Endodermal cell (in vitro differentiated cells): Measurements from ENCODE around the gene BHLHE23. TPM values are rescaled to one million over a fixed set of nuclear protein-coding genes. Genes with fewer than 3 reads are reported as not detected.

Experiments
- DNase-seq: peaks from one replicate; pipeline ENCODE4 v3.0.0-alpha.2; 2017
- H3K27ac ChIP-seq: 2 replicates; pipeline ENCODE4 v1.5.1; 2013; ENCODE audit warnings: mild to moderate bottlenecking, low read depth, low read length, moderate library complexity
- H3K27me3 ChIP-seq: 2 replicates; pipeline ENCODE4 v1.6.1; 2013; ENCODE audit warnings: mild to moderate bottlenecking, low read length, moderate library complexity; ENCODE audit not compliant: insufficient read depth, control insufficient read depth, poor library complexity, severe bottlenecking
- H3K36me3 ChIP-seq: 2 replicates; pipeline ENCODE4 v1.7.0; 2013; ENCODE audit warnings: mild to moderate bottlenecking, low read length, moderate library complexity; ENCODE audit not compliant: control insufficient read depth, insufficient read depth
- H3K4me1 ChIP-seq: one replicate; pipeline ENCODE4 v1.7.0; 2013; ENCODE audit warnings: low read length; ENCODE audit not compliant: control insufficient read depth, insufficient read depth
- H3K4me3 ChIP-seq: 2 replicates; pipeline ENCODE4 v1.5.1; 2013; ENCODE audit warnings: mild to moderate bottlenecking, low read length, moderate library complexity
- H3K9ac ChIP-seq: 2 replicates; pipeline ENCODE4 v1.6.1; 2013; ENCODE audit warnings: mild to moderate bottlenecking, low read length, moderate library complexity; ENCODE audit not compliant: poor library complexity, severe bottlenecking; ENCODE audit errors: extremely low read depth
- H3K9me3 ChIP-seq: 2 replicates; pipeline ENCODE4 v1.6.1; 2013; ENCODE audit warnings: mild to moderate bottlenecking, low read length, moderate library complexity; ENCODE audit not compliant: control insufficient read depth
- H3K27ac Mint-ChIP-seq: 2 replicates; pipeline ENCODE4 v1.8.0; 2020; ENCODE audit warnings: mixed read lengths
- H3K27me3 Mint-ChIP-seq: 2 replicates; pipeline ENCODE4 v1.8.0; 2021; ENCODE audit warnings: mild to moderate bottlenecking, mixed read lengths; ENCODE audit not compliant: insufficient read depth
- H3K36me3 Mint-ChIP-seq: 2 replicates; pipeline ENCODE4 v1.8.0; 2020; ENCODE audit warnings: low read depth, mixed read lengths
- H3K4me1 Mint-ChIP-seq: 2 replicates; pipeline ENCODE4 v1.8.0; 2020; ENCODE audit warnings: mixed read lengths
- H3K4me3 Mint-ChIP-seq: 2 replicates; pipeline ENCODE4 v1.8.0; 2020; ENCODE audit warnings: mild to moderate bottlenecking, moderate library complexity, mixed read lengths
- H3K9me3 Mint-ChIP-seq: 2 replicates; pipeline ENCODE4 v1.8.0; 2020; ENCODE audit warnings: mild to moderate bottlenecking, mixed read lengths
- CTCF ChIP-seq: fragments of 200-600 bp; sonication (generic); conservative IDR thresholded peaks from 2 replicates; pipeline ENCODE4 v1.5.0; 2021; ENCODE audit warnings: antibody characterized with exemption, mild to moderate bottlenecking
- WGBS, 2 experiments: methylation state at CpG; one replicate each; pipeline versions ENCODE4 v1.1.5 to v1.1.7; 2013; ENCODE audit warnings: missing lambda C conversion rate in 2 of 2, mixed read lengths in 1 of 2; ENCODE audit not compliant: insufficient coverage in 1 of 2, insufficient read length in 1 of 2; 5-methylcytosine and 5-hydroxymethylcytosine counted together
- total RNA-seq, 2 donors: library from RNA; stranded (reverse); fragmentation: NEBNext Ultra II Directional in 1 of 2; extraction: Animal tissue kit (Norgen Biotek cat#: 25700) in 1 of 2; gene quantifications; 2 replicates in 1 of 2; 3 replicates in 1 of 2; pipeline ENCODE4 v1.2.1, GENCODE V29; 2021

The BHLHE23 gene
- total RNA-seq, 2 donors from 2014 or later: not detected

GRCh38 chr20:63054103-63054474 is 47.3 kb upstream of the BHLHE23 start:
- DNase-seq: peak; percentile 30
- Histone ChIP-seq H3K27ac (no peak overlapping the region), H3K27me3 (peaks cover 10% of the 10 kb centered on the region), H3K4me1 (peaks cover 7% of the 10 kb centered on the region), H3K36me3 (no peaks in the 10 kb centered on the region), H3K4me3 (no peak overlapping the region), H3K9me3 (peaks cover 11% of the 10 kb centered on the region), H3K9ac (no peak overlapping the region)
- Mint-ChIP-seq H3K27me3 (peaks cover 10% of the 10 kb centered on the region), H3K4me1 (peaks cover 3% of the 10 kb centered on the region), H3K9me3 (peaks cover 4% of the 10 kb centered on the region), H3K4me3 (no peak overlapping the region), H3K36me3 (no peaks in the 10 kb centered on the region), H3K27ac (no peak overlapping the region)
- TF ChIP-seq CTCF: no peak
- WGBS, 2 experiments: 92 to 96% methylated on average over 7 to 12 of the region's 12 CpGs

- Mint-ChIP-seq H3K9me3 (peaks cover 6% of the 10 kb centered on the region), H3K36me3 (no peaks in the 10 kb centered on the region), H3K4me3 (no peak overlapping the region), H3K4me1 (peaks cover 3% of the 10 kb centered on the region), H3K27me3 (peaks cover 10% of the 10 kb centered on the region), H3K27ac (no peak overlapping the region)
- no peak for TF ChIP-seq CTCF
- Histone ChIP-seq H3K27ac (no peak overlapping the region), H3K9me3 (peaks cover 11% of the 10 kb centered on the region), H3K27me3 (peaks cover 8% of the 10 kb centered on the region), H3K4me3 (no peak overlapping the region), H3K4me1 (peaks cover 7% of the 10 kb centered on the region), H3K9ac (no peak overlapping the region), H3K36me3 (no peaks in the 10 kb centered on the region)
- peak; percentile 6 for DNase-seq
- WGBS, 2 experiments: 90 to 93% methylated on average over 20 to 21 of the region's 21 CpGs
These were observed 46.8 kb upstream of the BHLHE23 start for GRCh38 chr20:63053432-63054102.

GRCh38 chr20:63052571-63053431 is 46.0 kb upstream of the BHLHE23 start:
- DNase-seq: no peak
- no peak overlapping the region for H3K27ac Mint-ChIP-seq
- H3K36me3 Mint-ChIP-seq: no peaks in the 10 kb centered on the region
- Histone ChIP-seq H3K27ac (no peak overlapping the region), H3K9me3 (peaks cover 10% of the 10 kb centered on the region), H3K9ac (no peak overlapping the region), H3K4me1 (peaks cover 7% of the 10 kb centered on the region), H3K4me3 (no peak overlapping the region), H3K36me3 (no peaks in the 10 kb centered on the region), H3K27me3 (peaks cover under 1% of the 10 kb centered on the region)
- peaks cover 12% of the 10 kb centered on the region for H3K9me3 Mint-ChIP-seq
- H3K27me3 Mint-ChIP-seq: peaks cover 10% of the 10 kb centered on the region
- no peak for TF ChIP-seq CTCF
- WGBS, 2 experiments: 59 to 65% methylated on average over 16 to 20 of the region's 20 CpGs
- peaks cover 3% of the 10 kb centered on the region for H3K4me1 Mint-ChIP-seq
- no peak overlapping the region for H3K4me3 Mint-ChIP-seq
